ENCODE measurements around the gene HEPACAM. TPM values are rescaled to one million over a fixed set of nuclear protein-coding genes. Genes with fewer than 3 reads are reported as not detected.

HEPACAM gene
- total RNA-seq, 4 donors from 2014 or later, result 0.67 to 1.7 TPM; not detected in 2

DNA sequence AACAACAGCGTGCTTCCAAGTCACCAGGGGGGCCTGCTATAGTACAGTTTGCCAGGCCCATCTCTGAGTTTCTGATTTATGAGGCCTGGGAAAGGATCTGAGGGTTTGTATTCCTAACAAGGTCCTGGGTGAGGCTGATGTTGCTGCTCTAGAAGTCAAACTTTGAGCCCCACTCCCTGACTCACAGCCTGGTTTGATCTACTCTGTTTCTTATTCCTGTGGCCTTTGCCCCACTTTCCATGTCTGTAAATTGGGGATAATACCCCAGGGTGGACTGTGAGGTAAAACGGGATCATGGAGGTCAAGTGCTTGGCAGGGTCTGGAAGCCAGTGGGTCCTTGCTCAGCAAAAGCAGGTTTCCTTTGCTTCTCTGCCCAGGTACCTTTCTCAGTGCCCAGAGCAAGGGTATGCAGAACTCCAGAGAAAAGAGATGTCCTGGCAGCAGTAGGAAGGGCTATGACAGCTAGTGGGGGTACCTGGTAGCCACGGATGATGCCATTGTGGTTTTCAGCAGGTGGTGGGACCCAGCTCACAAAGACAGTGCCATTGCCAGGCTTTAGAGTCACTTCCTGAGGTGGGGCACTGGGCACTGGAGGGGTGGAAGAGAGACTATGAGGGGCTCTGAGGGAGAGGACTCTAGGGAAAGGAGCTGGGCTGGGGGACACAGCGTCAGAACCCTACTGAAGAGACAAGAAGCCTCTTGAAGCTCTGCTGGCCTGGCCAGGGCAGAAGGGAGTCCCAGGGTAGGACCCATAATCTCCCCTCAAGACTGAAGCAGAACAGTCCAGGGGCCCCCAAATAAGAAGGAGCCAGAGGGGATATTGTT lies 41.0 kb downstream of the HEPACAM start:
- peak overlapping the region in 1 of 4 donors; percentile 8 for H3K27ac ChIP-seq
- DNase-seq, result no peak
- TF ChIP-seq, protein P1, sequence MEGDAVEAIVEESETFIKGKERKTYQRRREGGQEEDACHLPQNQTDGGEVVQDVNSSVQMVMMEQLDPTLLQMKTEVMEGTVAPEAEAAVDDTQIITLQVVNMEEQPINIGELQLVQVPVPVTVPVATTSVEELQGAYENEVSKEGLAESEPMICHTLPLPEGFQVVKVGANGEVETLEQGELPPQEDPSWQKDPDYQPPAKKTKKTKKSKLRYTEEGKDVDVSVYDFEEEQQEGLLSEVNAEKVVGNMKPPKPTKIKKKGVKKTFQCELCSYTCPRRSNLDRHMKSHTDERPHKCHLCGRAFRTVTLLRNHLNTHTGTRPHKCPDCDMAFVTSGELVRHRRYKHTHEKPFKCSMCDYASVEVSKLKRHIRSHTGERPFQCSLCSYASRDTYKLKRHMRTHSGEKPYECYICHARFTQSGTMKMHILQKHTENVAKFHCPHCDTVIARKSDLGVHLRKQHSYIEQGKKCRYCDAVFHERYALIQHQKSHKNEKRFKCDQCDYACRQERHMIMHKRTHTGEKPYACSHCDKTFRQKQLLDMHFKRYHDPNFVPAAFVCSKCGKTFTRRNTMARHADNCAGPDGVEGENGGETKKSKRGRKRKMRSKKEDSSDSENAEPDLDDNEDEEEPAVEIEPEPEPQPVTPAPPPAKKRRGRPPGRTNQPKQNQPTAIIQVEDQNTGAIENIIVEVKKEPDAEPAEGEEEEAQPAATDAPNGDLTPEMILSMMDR (IDR thresholded peaks at IDR 0.05), result no peak
- no peak for TF ChIP-seq POLR2A (IDR thresholded peaks at IDR 0.05)
- no peaks in the 10 kb centered on the region for H3K27me3 ChIP-seq
- no peaks in the 10 kb centered on the region for H3K36me3 ChIP-seq
- H3K4me1 ChIP-seq, result no peaks in the 10 kb centered on the region
- no peak overlapping the region for H3K4me3 ChIP-seq
- no peaks in the 10 kb centered on the region for H3K9me3 ChIP-seq

DNA sequence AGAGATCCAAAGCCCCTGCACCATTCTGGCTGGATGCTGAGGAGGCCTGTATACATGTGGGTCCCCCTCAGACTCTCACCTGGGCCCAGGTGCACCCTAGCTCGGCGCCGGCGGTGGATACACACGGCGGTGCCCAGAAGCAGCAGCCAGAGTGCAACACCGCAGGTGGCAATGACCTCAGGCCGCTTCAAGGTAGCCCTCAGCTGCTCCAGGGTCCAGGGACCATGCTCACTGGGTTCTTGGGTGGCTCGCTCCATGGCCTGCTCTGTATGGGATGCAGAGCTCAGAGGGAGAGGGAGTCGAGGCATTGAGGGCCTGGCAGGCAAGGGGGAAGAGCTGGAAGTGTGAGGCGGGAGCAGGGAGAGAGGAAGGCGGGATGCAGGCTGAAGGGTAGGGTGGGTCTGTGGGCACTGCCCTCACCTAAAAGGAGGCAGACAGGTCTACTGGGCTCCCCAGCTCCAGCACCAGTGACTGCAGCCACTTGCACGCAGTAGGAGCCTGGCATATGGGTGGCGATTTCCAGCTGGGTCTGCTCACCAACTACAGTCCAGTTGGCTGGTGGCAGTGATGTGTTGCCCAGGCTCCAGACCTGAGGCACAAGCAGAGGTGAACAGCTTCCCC lies 42.0 kb downstream of the HEPACAM start:
- Histone ChIP-seq H3K27ac (no peak overlapping the region), H3K9me3 (no peaks in the 10 kb centered on the region), H3K36me3 (no peaks in the 10 kb centered on the region), H3K27me3 (no peaks in the 10 kb centered on the region), H3K4me1 (no peaks in the 10 kb centered on the region), H3K4me3 (no peak overlapping the region)
- DNase-seq, result no peak
- no peak for TF ChIP-seq POLR2A (IDR thresholded peaks at IDR 0.05)
- TF ChIP-seq, protein P1 (IDR thresholded peaks at IDR 0.05), result no peak

DNA sequence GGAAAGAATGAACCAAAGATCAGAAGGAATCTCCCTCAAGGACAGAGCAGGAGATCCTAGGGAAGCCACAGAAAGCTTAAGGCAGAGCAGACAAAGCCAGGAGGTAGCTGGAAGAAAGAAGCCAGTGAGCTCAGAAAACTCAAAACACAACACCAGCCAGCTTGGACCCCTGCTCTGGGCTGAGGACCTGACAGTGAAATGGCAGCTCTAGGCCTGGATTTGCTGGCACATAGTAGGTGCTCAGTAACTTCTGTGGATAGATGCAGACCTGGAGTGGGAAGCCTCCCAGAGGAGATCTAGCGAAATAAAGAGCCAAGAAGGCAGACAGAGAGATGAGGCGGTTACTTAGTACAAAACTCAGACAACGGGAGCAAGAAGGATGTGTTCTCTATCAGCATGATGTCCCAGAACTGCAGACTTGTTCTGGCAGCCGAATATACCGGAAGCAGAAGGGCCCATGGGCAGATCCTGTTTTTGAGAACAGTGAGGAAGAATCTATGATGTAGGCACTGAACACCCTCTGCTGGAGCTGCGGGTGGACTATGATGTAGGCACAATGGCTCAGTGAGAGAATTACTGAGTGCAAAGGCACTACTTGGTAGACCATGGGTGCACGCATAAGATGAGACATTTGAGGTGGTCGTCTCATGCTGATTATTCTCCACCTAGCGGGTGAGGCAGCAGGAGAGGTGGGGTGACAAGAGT lies 42.9 kb downstream of the HEPACAM start:
- DNase-seq, result no peak
- Histone ChIP-seq H3K36me3 (no peaks in the 10 kb centered on the region), H3K9me3 (no peaks in the 10 kb centered on the region), H3K4me3 (no peak overlapping the region), H3K27me3 (no peaks in the 10 kb centered on the region), H3K27ac (no peak overlapping the region), H3K4me1 (no peaks in the 10 kb centered on the region)
- TF ChIP-seq, protein P1 (IDR thresholded peaks at IDR 0.05), result no peak
- TF ChIP-seq POLR2A (IDR thresholded peaks at IDR 0.05), result no peak

DNA sequence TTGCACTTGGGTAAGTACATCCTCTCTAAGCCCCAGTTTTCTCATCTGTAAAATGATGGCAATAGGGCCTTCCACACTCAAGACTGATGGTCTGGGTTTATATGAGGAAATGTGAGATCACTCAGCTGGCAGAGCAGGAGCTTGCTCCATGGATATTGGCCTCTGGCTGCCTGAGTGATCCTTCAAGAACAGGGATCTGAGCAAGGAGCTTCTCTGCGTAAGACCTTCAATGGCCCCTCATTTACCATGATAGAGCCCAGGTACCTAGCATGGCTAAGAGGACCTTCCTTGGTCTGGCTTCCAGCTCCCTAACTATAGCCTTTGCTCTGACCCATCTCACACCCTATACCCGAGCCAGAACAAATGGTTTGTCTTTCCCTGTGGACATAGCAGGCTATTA lies 43.7 kb downstream of the HEPACAM start:
- no peaks in the 10 kb centered on the region for H3K4me1 ChIP-seq
- H3K4me3 ChIP-seq, result no peak overlapping the region
- H3K27ac ChIP-seq, result no peak overlapping the region
- no peak for DNase-seq
- H3K27me3 ChIP-seq, result no peaks in the 10 kb centered on the region
- H3K36me3 ChIP-seq, result no peaks in the 10 kb centered on the region
- TF ChIP-seq POLR2A (IDR thresholded peaks at IDR 0.05), result no peak
- TF ChIP-seq, protein P1 (IDR thresholded peaks at IDR 0.05), result no peak
- H3K9me3 ChIP-seq, result no peaks in the 10 kb centered on the region

DNA sequence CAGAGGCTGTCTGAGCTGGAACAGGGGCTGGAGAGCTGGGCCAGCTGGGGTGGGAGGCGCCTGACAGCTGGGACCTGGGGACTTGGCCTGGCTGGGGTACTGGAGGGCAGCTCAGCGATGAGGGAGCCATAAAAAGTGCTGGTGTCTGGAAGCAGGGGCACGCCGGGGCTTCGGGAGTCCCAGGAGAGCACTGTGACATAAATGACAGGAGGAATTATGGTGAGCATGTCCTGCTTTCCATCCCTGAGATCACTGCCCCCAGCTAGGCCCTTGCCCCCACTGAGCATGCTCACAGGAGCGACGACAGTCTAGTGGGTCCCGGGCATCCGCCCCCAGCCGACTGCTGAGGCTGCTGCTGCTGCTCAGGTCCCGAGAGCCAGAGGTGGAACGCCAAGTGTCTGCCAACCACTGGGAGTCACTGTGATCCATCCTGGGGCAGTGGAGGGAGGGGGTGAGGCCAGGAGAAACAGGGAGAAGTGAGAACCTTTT lies 44.4 kb downstream of the HEPACAM start:
- no peak overlapping the region for H3K27ac ChIP-seq
- DNase-seq, result peak in 1 of 3 donors; percentile 8
- no peaks in the 10 kb centered on the region for H3K36me3 ChIP-seq
- no peaks in the 10 kb centered on the region for H3K4me1 ChIP-seq
- no peak for TF ChIP-seq POLR2A (IDR thresholded peaks at IDR 0.05)
- TF ChIP-seq, protein P1 (IDR thresholded peaks at IDR 0.05), result no peak
- no peak overlapping the region for H3K4me3 ChIP-seq
- no peaks in the 10 kb centered on the region for H3K9me3 ChIP-seq
- H3K27me3 ChIP-seq, result no peaks in the 10 kb centered on the region
